GM12878 (cell line): Measurements from ENCODE around the gene CFAP97D2. TPM values are rescaled to one million over a fixed set of nuclear protein-coding genes. Genes with fewer than 3 reads are reported as not detected.

Source experiments
- ATAC-seq: fragments of 200-7000 bp; cut with Tn5 transposase; 3 replicates; pipeline ENCODE4 v1.9.1; 2020; ENCODE audit warnings: mild to moderate bottlenecking, moderate library complexity
- BruUV-seq: library from RNA; stranded (reverse); fragments of 400-500 nt; replicated peaks from 2 replicates; lab custom pipeline; 2021; lab: Mats Ljungman, UMichigan
- CTCF ChIA-PET: fragments of 300-600 bp; sonication (Branson Sonifier 250); formaldehyde crosslinking; extraction: SDS; loops from one replicate; lab custom pipeline; 2021; ENCODE audit warnings: inconsistent platforms; lab: Yijun Ruan, JAX
- POLR2A ChIA-PET: fragments of 350-600 bp; formaldehyde crosslinking; extraction: SDS; loops from one replicate; lab custom pipeline; 2021; ENCODE audit warnings: inconsistent platforms; lab: Charles Lee
- RAD21 ChIA-PET: fragments of 300-600 bp; sonication (Branson Sonifier 250); formaldehyde crosslinking; loops from one replicate; lab custom pipeline; 2023; ENCODE audit warnings: antibody characterized with exemption; ENCODE audit not compliant: unreplicated experiment; lab: Charles Lee
- SMC1A ChIA-PET: fragments of 300-600 bp; sonication (Branson Sonifier 250); formaldehyde crosslinking; loops from one replicate; lab custom pipeline; 2023; ENCODE audit not compliant: unreplicated experiment, uncharacterized antibody; lab: Charles Lee
- DNase-seq: peaks from one replicate; pipeline ENCODE4 v3.0.0-alpha.2; 2011; ENCODE audit warnings: low read depth, low spot score
- FAIRE-seq: peaks from 3 replicates; lab custom pipeline; 2011; peaks lifted over from hg19 to GRCh38; lab: Jason Lieb, UNC
- H2AFZ ChIP-seq: 2 replicates; pipeline ENCODE4 v1.6.0; 2011; ENCODE audit warnings: low read depth, low read length, control low read depth; ENCODE audit not compliant: control insufficient read depth
- H3K27ac ChIP-seq: 2 replicates; pipeline ENCODE4 v1.5.1; 2011; ENCODE audit warnings: control low read depth; ENCODE audit not compliant: control insufficient read depth, insufficient read depth
- H3K27me3 ChIP-seq, 2 experiments: replicated peaks in 1 of 2; 2 replicates each; pipeline versions ENCODE4 v1.6.0 to v1.6.1; 2011; ENCODE audit warnings: low read length in 1 of 2; ENCODE audit not compliant: control insufficient read depth in 2 of 2, insufficient read depth in 2 of 2
- H3K36me3 ChIP-seq, 2 experiments: 2 replicates each; pipeline ENCODE4 v1.5.1; 2011; ENCODE audit warnings: low read length in 1 of 2; ENCODE audit not compliant: control insufficient read depth in 2 of 2, insufficient read depth in 2 of 2
- H3K4me1 ChIP-seq: 2 replicates; pipeline ENCODE4 v1.6.1; 2011; ENCODE audit warnings: mild to moderate bottlenecking, low read length, moderate library complexity, mixed read lengths; ENCODE audit not compliant: control insufficient read depth, insufficient read depth
- H3K4me2 ChIP-seq: 2 replicates; pipeline ENCODE4 v1.6.0; 2011; ENCODE audit warnings: control low read depth; ENCODE audit not compliant: control insufficient read depth, insufficient read depth
- H3K4me3 ChIP-seq: fragments of 200-600 bp; sonication (generic); 2 replicates; pipeline ENCODE4 v1.5.1; 2016
- H3K79me2 ChIP-seq: 2 replicates; pipeline ENCODE4 v1.6.0; 2011; ENCODE audit warnings: low read length; ENCODE audit not compliant: control insufficient read depth, insufficient read depth
- H3K9ac ChIP-seq: 2 replicates; pipeline ENCODE4 v1.8.0; 2011; ENCODE audit warnings: low read length, control low read depth, mixed read lengths; ENCODE audit not compliant: control insufficient read depth, insufficient read depth
- H3K9me3 ChIP-seq: replicated peaks from 3 replicates; pipeline ENCODE4 v1.5.1; 2011; ENCODE audit warnings: mild to moderate bottlenecking, low read length; ENCODE audit not compliant: control insufficient read depth, insufficient read depth
- H4K20me1 ChIP-seq: 2 replicates; pipeline ENCODE4 v1.6.0; 2011; ENCODE audit not compliant: control insufficient read depth, insufficient read depth
- CEBPB ChIP-seq, 2 experiments: fragments of 150-350 bp in 1 of 2; IDR thresholded peaks; 2 replicates each; pipeline ENCODE4 v1.6.1; 2012 to 2014; ENCODE audit warnings: low read depth in 2 of 2, low read length in 2 of 2, borderline replicate concordance in 1 of 2, inconsistent platforms in 1 of 2
- FOXM1 ChIP-seq: IDR thresholded peaks from 2 replicates; pipeline ENCODE4 v1.6.1; 2012; ENCODE audit warnings: low read depth, mild to moderate bottlenecking, inconsistent platforms, low read length, moderate library complexity
- HDAC6 ChIP-seq: fragments of 200-600 bp; sonication (generic); IDR thresholded peaks from one replicate; pipeline ENCODE4 v1.8.0; 2017; ENCODE audit warnings: antibody characterized with exemption; ENCODE audit not compliant: unreplicated experiment
- HDGF ChIP-seq: fragments of 450-650 bp; IDR thresholded peaks from 2 replicates; pipeline ENCODE4 v1.6.1; 2016; ENCODE audit warnings: antibody characterized with exemption
- KAT2A ChIP-seq: conservative IDR thresholded peaks from 2 replicates; pipeline ENCODE4 v1.6.1; 2011; ENCODE audit warnings: low read depth, low read length; ENCODE audit not compliant: control insufficient read depth
- NFXL1 ChIP-seq: fragments of 450-650 bp; IDR thresholded peaks from 2 replicates; pipeline ENCODE4 v1.6.1; 2017; ENCODE audit warnings: antibody characterized with exemption, mild to moderate bottlenecking, borderline replicate concordance
- POLR2A ChIP-seq: IDR thresholded peaks from 2 replicates; pipeline ENCODE4 v1.6.1; 2011; ENCODE audit warnings: low read depth, mild to moderate bottlenecking, low read length
- POU2F2 ChIP-seq: IDR thresholded peaks from 3 replicates; pipeline ENCODE4 v1.6.1; 2011; ENCODE audit warnings: low read depth, mild to moderate bottlenecking, low read length, borderline replicate concordance
- RUNX3 ChIP-seq: IDR thresholded peaks from 2 replicates; pipeline ENCODE4 v1.6.1; 2012; ENCODE audit warnings: low read length, inconsistent platforms
- ZNF207 ChIP-seq: fragments of 450-650 bp; IDR thresholded peaks from 2 replicates; pipeline ENCODE4 v1.6.1; 2014; ENCODE audit warnings: antibody characterized with exemption, mild to moderate bottlenecking, borderline replicate concordance
- WGBS: methylation state at CpG from one replicate; pipeline ENCODE4 v1.1.6; 2016; ENCODE audit warnings: low lambda C conversion rate; ENCODE audit not compliant: insufficient replicate concordance, insufficient coverage; ENCODE audit errors: missing lambda C conversion rate; 5-methylcytosine and 5-hydroxymethylcytosine counted together
- in situ Hi-C: fragments of 300-500 bp; cut with MboI; formaldehyde crosslinking; loops from 9 replicates; pipeline ENCODE4 v1.14.3; 2018; ENCODE audit warnings: mixed read lengths
- intact Hi-C: fragments of 100-400 bp; cut with micrococcal nuclease; formaldehyde crosslinking; loops from one replicate; pipeline ENCODE4 v1.14.2; 2022; ENCODE audit not compliant: unreplicated experiment
- polyA plus RNA-seq, 11 experiments: library from polyadenylated mRNA; depleted of rRNA in 4 of 11; unstranded in 6 of 11; stranded (reverse) in 5 of 11; fragments of >200 nt; fragmentation: Nextera tagmentation in 4 of 11; fragmentation: Illumina TruSeq in 1 of 11; extraction: Ambion mirVana in 4 of 11; extraction: Trizol in 1 of 11; gene quantifications; 1 replicate in 1 of 11; 2 replicates in 10 of 11; pipeline versions ENCODE4 v1.2.1 to v1.2.3, GENCODE V29; 2011 to 2016; ENCODE audit warnings: inconsistent platforms in 2 of 11, missing spikeins in 2 of 11, low read depth in 1 of 11
- total RNA-seq, 4 experiments: library from RNA; depleted of rRNA in 3 of 4; stranded (reverse); fragments of >200 nt in 3 of 4; fragmentation: Illumina TruSeq in 1 of 4; extraction: Trizol in 1 of 4; gene quantifications; 2 replicates each; pipeline versions ENCODE4 v1.2.1 to v1.2.3, GENCODE V29; 2013 to 2021
- TF ChIP-seq, protein P1 (sequence below): fragments of 450-650 bp; IDR thresholded peaks from 2 replicates; pipeline ENCODE4 v1.6.1; 2017; ENCODE audit warnings: mild to moderate bottlenecking, moderate library complexity
- TF ChIP-seq, protein P2 (sequence below): IDR thresholded peaks from 2 replicates; pipeline ENCODE4 v1.6.1; 2012; ENCODE audit warnings: improper control_type of control experiment, low read depth, low read length; ENCODE audit not compliant: insufficient replicate concordance

The CFAP97D2 gene
- total and polyA plus RNA-seq, 10 of the 15 experiments (the other 5 are each of a cell fraction or from before 2014, with no cell fraction given) = not detected

DNA sequence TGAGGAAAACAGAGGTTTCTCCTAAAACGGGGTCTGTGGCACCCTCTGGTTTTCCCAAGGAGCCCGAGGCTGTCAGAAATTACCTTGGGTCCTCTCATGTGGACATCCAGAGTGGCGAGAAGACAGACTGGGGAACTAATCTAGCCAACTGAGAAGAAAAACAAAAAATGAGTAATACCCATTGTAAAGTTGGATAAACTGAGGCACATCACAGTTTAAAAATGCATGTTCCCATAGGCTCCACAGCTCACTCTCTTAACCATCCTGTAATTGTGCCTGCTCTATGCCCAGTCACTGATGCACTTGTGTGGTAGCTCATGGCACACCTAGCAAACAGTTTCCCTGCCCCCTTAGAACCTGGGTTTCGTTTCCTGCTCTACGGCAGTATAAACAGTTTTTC is 87.2 kb downstream of the CFAP97D2 start (continued):
- TF ChIP-seq ZNF207 = no peak
- TF ChIP-seq POLR2A = no peak
- no peak for TF ChIP-seq CEBPB (IDR thresholded peaks at IDR 0.05; ENCODE audit: borderline replicate concordance in 1 of 2, low read depth in 2 of 2, low read length in 2 of 2)
- TF ChIP-seq, protein P1, sequence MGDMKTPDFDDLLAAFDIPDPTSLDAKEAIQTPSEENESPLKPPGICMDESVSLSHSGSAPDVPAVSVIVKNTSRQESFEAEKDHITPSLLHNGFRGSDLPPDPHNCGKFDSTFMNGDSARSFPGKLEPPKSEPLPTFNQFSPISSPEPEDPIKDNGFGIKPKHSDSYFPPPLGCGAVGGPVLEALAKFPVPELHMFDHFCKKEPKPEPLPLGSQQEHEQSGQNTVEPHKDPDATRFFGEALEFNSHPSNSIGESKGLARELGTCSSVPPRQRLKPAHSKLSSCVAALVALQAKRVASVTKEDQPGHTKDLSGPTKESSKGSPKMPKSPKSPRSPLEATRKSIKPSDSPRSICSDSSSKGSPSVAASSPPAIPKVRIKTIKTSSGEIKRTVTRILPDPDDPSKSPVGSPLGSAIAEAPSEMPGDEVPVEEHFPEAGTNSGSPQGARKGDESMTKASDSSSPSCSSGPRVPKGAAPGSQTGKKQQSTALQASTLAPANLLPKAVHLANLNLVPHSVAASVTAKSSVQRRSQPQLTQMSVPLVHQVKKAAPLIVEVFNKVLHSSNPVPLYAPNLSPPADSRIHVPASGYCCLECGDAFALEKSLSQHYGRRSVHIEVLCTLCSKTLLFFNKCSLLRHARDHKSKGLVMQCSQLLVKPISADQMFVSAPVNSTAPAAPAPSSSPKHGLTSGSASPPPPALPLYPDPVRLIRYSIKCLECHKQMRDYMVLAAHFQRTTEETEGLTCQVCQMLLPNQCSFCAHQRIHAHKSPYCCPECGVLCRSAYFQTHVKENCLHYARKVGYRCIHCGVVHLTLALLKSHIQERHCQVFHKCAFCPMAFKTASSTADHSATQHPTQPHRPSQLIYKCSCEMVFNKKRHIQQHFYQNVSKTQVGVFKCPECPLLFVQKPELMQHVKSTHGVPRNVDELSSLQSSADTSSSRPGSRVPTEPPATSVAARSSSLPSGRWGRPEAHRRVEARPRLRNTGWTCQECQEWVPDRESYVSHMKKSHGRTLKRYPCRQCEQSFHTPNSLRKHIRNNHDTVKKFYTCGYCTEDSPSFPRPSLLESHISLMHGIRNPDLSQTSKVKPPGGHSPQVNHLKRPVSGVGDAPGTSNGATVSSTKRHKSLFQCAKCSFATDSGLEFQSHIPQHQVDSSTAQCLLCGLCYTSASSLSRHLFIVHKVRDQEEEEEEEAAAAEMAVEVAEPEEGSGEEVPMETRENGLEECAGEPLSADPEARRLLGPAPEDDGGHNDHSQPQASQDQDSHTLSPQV = no peak

DNA sequence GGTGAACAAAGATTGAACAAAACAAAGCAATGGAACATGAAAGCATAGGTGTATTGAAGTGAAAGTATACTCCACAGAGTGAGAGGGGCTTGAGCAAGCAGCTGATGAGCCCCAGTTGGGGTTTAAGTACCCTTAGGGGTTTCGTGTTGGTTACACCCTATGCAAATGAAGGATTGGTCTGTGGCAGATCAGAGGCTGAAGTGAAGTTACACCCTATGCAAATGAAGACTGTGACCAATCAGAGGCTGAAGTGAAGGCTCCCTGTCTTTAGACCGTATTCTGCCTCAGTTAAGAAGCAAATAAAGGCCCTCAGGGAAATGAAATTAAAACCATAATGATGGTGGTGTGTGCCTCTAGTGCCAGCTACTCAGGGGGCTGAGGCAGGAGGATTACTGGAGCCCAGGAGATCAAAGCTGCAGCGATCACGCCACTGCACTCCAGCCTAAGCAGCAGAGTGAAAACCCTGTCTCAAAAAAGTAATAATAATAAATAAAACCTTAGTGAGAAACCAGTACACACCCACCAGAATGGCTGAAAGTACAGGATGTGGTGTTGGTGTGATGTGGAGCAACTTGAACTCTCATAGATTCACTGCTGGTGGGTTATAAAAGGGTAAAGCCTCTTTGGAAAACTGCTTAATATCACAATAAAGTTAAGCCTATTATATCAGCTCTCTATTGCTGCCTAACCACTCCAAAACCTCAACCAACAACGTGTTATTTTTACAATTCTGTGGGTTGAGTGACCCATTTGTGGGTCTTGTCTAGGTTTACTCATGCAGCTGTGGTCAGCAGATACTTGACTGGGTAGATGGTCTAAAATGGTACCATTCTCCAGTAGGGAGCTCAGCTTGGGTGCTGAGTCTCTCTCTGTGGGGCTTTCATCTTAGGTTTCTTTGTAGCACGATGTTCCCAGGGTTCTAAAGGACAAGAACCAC is 89.6 kb downstream of the CFAP97D2 start:
- FAIRE-seq = no peak
- ChIA-PET CTCF (no interaction called here), SMC1A (no interaction called here), POLR2A (interaction anchor here (1.3 kb wide), 1 partner anchor 11 kb away, joined by 4 read pairs; no protein-coding TSS in a partner anchor), RAD21 (no interaction called here)
- no peak for DNase-seq
- Histone ChIP-seq H3K36me3 (peaks cover 6 to 18% of the 10 kb centered on the region in 2 experiments; a peak in 3 of 4 replicates), H3K79me2 (no peaks in the 10 kb centered on the region), H3K9me3 (peaks cover 7% of the 10 kb centered on the region; the same call in 2 of the 3 replicates), H3K4me1 (peaks cover 7% of the 10 kb centered on the region; the same call in 1 of the 2 replicates), H3K27ac (no peak overlapping the region), H3K9ac (no peak overlapping the region), H2AFZ (no peak overlapping the region), H4K20me1 (no peaks in the 10 kb centered on the region), H3K4me3 (no peak overlapping the region), H3K27me3 (no peaks in the 10 kb centered on the region), H3K4me2 (no peak overlapping the region)
- WGBS = 40% methylated on average over 6 of the region's 6 CpGs
- in situ Hi-C loops (no loop called here), intact Hi-C loops (no loop called here)
- BruUV-seq = no TSS peak
- ATAC-seq = peak; percentile 66
- no peak for TF ChIP-seq HDAC6
- TF ChIP-seq NFXL1 = no peak
- no peak for TF ChIP-seq KAT2A
- no peak for TF ChIP-seq HDGF
- no peak for TF ChIP-seq CEBPB (IDR thresholded peaks at IDR 0.05; ENCODE audit: borderline replicate concordance in 1 of 2, low read depth in 2 of 2, low read length in 2 of 2)
- TF ChIP-seq FOXM1 = no peak
- TF ChIP-seq, protein P2, sequence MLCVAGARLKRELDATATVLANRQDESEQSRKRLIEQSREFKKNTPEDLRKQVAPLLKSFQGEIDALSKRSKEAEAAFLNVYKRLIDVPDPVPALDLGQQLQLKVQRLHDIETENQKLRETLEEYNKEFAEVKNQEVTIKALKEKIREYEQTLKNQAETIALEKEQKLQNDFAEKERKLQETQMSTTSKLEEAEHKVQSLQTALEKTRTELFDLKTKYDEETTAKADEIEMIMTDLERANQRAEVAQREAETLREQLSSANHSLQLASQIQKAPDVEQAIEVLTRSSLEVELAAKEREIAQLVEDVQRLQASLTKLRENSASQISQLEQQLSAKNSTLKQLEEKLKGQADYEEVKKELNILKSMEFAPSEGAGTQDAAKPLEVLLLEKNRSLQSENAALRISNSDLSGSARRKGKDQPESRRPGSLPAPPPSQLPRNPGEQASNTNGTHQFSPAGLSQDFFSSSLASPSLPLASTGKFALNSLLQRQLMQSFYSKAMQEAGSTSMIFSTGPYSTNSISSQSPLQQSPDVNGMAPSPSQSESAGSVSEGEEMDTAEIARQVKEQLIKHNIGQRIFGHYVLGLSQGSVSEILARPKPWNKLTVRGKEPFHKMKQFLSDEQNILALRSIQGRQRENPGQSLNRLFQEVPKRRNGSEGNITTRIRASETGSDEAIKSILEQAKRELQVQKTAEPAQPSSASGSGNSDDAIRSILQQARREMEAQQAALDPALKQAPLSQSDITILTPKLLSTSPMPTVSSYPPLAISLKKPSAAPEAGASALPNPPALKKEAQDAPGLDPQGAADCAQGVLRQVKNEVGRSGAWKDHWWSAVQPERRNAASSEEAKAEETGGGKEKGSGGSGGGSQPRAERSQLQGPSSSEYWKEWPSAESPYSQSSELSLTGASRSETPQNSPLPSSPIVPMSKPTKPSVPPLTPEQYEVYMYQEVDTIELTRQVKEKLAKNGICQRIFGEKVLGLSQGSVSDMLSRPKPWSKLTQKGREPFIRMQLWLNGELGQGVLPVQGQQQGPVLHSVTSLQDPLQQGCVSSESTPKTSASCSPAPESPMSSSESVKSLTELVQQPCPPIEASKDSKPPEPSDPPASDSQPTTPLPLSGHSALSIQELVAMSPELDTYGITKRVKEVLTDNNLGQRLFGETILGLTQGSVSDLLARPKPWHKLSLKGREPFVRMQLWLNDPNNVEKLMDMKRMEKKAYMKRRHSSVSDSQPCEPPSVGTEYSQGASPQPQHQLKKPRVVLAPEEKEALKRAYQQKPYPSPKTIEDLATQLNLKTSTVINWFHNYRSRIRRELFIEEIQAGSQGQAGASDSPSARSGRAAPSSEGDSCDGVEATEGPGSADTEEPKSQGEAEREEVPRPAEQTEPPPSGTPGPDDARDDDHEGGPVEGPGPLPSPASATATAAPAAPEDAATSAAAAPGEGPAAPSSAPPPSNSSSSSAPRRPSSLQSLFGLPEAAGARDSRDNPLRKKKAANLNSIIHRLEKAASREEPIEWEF = no peak
- peak; percentile 41 for TF ChIP-seq RUNX3
- 0 out of 3 replicates have a peak, but pooled peaks have one; percentile 56 for TF ChIP-seq POU2F2
